Kidney glomerular epithelial cell (primary cell): ENCODE data around the gene ADGRD2.

Experiments used
- DNase-seq: peaks from one replicate; lab custom pipeline; 2025; lab: John Stamatoyannopoulos, UW

ADGRD2 gene

GRCh38 chr9:124511891-124512805, 61.9 kb downstream of the ADGRD2 start:
- DNase-seq = no peak

- DNase-seq = no peak
Measured at GRCh38 chr9:124512806-124513204, 62.6 kb downstream of the ADGRD2 start.

GRCh38 chr9:124513376-124513994, 63.2 kb downstream of the ADGRD2 start:
- DNase-seq = no peak

DNA sequence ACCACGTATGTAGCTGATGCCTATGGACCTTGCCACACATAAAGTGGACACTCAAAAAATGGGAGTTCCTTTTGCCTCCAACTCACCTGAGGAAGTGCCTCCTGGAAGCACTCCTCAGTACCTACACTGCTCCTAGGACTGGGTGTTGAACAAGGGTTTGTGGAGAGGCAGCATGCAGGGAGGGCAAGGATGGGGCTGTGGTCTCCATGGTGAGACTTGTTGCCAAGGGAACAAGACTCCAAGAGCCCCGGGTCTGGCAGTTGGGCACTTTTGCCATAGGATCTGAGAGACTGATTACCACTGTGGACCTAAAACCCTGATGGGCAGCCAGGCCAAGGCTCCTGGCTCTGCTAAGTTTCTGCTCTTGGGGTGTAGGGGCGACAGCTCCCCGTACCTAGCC, 63.9 kb downstream of the ADGRD2 start:
- DNase-seq = no peak

DNA sequence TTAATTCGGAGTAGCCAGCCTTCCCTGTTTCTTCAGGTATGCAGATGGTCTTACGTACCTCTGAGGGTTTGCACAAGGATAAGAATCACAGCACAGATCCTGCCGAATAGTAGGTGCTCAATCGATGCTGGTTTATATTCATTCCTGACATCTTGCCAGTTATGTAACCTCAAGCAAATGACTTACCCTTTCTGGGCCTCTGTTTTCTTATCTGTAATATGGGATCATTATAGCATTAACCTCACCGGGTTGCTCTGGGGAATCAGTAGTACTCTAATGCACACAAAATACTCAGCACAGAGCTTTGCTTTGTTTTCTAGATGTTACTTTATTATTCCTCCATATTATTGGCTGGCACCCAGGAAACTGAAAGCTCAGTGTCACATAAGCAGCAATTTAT, 64.6 kb downstream of the ADGRD2 start:
- no peak for DNase-seq

DNA sequence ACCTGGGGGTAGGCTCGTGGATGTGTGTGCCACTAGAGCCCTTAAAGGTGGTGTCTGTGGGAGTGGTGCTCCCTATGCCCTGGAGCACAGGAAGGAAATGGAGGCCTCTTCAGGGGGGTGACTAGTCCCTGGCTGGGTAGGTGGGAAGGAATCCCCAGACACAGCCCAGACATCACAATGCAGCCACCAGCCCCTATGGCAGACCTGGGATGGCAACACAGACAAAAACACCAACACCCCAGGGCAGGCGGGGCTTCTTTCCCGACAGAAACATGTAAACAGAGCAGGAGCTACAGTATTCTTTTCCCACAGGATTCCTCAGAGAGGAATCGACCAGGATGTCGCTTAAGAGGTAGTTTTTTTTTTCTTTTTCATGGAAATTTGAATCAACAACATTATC, 67.3 kb downstream of the ADGRD2 start:
- no peak for DNase-seq

DNA sequence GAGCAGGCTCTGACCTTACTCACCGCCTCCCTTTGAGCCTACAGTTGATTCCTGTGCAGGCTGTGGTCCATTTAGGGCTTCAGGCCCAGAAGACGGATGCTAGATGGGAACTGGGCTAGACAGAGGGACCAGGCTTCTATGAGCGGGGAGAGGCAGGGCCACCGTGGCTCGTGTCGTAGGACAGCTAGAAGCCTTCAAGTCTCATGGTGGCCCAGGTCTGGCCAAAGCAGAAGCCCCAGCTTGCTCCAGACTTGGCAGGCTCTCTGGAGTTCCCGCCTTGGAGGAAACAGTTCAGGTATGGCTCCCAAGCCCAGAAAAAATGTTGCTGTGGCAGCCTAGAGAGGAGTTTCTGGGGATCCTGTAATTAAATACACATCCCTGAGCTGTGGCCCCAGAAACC, 67.9 kb downstream of the ADGRD2 start:
- no peak for DNase-seq

DNA sequence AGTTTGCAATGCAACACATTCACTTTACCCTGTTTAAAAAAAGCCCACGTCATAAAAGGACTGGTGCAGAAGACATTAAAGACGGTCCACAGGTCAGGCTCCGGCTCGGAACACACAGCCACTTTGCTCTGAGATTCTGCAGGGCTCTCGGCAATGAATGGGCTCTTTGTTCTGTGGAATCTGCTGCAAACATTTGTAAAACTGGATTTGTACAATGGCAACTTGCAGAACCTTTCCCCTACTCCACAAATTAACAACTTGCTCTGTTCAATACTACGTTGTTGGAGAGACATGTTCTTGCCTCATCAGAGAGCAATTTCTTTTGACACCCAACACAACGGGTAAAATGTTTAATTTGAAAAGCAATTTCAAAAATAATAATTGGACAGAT, 70.0 kb downstream of the ADGRD2 start:
- DNase-seq = no peak

- no peak for DNase-seq
Measured at GRCh38 chr9:124521142-124521541, 70.9 kb downstream of the ADGRD2 start.

DNA sequence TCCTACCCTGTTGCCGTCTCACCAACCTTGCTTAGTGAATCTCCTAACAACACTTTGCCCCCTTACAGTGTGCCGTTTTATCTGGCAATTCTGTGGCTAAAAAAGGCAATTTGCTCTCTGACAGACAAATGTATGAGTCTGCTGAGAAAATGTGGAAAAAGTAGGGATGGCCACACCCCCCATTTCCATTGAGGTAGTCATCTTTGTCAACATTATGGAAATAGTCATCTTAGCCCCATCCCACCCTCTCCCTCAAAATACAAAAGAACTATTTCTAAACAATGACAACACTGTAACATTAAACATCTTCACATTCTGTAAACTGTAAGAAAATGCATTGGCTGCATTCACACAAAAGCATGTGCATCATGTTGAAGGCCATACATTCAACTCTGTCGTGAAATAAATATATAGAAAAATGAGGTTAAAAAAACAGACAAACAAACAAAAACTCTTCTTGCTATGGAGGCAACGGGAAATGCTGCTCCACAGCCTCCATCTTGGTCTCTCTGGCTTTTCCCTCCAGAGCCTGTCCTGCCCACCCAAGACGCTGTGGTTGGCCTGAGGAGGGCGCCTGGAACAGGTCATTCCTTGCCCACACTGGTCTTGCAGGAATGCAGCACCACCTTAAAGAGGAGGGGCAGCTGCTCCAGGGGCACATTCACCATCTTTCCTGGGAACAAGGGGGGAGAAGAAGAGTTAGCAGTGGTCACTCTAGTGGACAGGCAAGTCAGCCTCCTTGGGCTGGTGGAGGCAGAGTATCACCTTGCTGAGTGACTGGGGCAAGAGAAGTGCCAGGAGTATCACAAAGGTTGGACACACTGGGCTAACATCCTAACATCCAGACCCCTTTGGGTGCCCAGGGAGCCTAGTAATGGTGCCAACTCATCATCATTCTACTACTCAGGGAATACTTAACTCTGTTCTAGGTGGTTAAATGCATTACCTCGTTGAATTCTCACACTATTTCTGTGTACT, 72.2 kb downstream of the ADGRD2 start:
- no peak for DNase-seq

GRCh38 chr9:124526174-124526573, 75.9 kb downstream of the ADGRD2 start:
- no peak for DNase-seq

DNA sequence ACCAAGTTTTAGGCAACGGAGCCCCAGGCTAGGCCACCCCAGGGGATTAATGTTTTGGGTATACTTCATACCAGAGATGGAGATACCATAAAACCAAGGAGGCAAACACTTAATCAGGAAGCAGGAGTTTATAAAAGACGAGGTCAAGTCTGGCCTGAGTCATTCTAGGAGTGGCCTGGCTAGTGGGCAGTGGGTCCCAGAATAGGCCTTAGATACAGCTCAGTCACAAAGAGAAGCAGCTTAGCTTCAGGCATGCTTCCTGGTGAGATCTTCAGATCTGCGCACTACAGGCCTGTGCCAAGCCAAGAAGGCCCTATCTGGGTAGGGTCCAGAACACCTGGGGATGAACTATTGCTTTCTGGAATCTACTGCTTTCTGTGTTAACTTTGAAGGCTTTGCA, 77.5 kb downstream of the ADGRD2 start:
- peak; percentile 18 for DNase-seq
